GM12865 (cell line): ENCODE data around the gene CCNY.

Source experiments
- DNase-seq: peaks from one replicate; pipeline ENCODE4 v3.0.0; 2010; ENCODE audit warnings: low read depth
- H3K4me3 ChIP-seq: 2 replicates; pipeline ENCODE4 v1.5.1; 2011; ENCODE audit warnings: mild to moderate bottlenecking, low read depth, low read length, control low read depth
- CTCF ChIP-seq: IDR thresholded peaks from 2 replicates; pipeline ENCODE4 v1.5.1; 2011; ENCODE audit warnings: low read length, control low read depth, low read depth, inconsistent platforms; ENCODE audit not compliant: insufficient read depth; ENCODE audit errors: missing control alignments

CCNY gene

GRCh38 chr10:35542303-35542702 is 206.0 kb downstream of the CCNY start:
- TF ChIP-seq CTCF, result no peak
- no peak overlapping the region for H3K4me3 ChIP-seq
- DNase-seq, result no peak

GRCh38 chr10:35545079-35545657 is 208.9 kb downstream of the CCNY start:
- H3K4me3 ChIP-seq, result no peak overlapping the region
- DNase-seq, result no peak
- TF ChIP-seq CTCF, result no peak

- H3K4me3 ChIP-seq, result no peak overlapping the region
- DNase-seq, result no peak
- TF ChIP-seq CTCF, result no peak
Observed at GRCh38 chr10:35545878-35546590, 209.7 kb downstream of the CCNY start.

GRCh38 chr10:35546824-35547225 is 210.5 kb downstream of the CCNY start:
- no peak overlapping the region for H3K4me3 ChIP-seq
- no peak for DNase-seq
- TF ChIP-seq CTCF, result no peak

- DNase-seq, result no peak
- no peak for TF ChIP-seq CTCF
Observed at GRCh38 chr10:35552650-35553342, 216.5 kb downstream of the CCNY start.

GRCh38 chr10:35554036-35554435 is 217.7 kb downstream of the CCNY start:
- H3K4me3 ChIP-seq, result no peak overlapping the region
- no peak for TF ChIP-seq CTCF
- DNase-seq, result no peak

More at GRCh38 chr10:35552650-35553342, 216.5 kb downstream of the CCNY start:
- H3K4me3 ChIP-seq, result no peak overlapping the region
